IMR-90 (cell line): Measurements from ENCODE around the gene PSAP. TPM values are rescaled to one million over a fixed set of nuclear protein-coding genes. Genes with fewer than 3 reads are reported as not detected.

Source experiments
- ATAC-seq: fragments of 200-7000 bp; cut with Tn5 transposase; 2 replicates; pipeline ENCODE4 v1.9.1; 2020; ENCODE audit warnings: low read depth, mild to moderate bottlenecking, moderate library complexity
- Bru-seq: library from RNA; stranded (reverse); fragments of 400-500 nt; gene quantifications from one replicate; lab custom pipeline; 2021; lab: Mats Ljungman, UMichigan
- BruChase-seq, 2 experiments: library from RNA; stranded (reverse); fragments of 400-500 nt; gene quantifications; one replicate each; lab custom pipeline; 2021; lab: Mats Ljungman, UMichigan
- BruUV-seq: library from RNA; stranded (reverse); fragments of 400-500 nt; replicated peaks from 2 replicates; lab custom pipeline; 2021; lab: Mats Ljungman, UMichigan
- CTCF ChIA-PET: fragments of 300-600 bp; formaldehyde crosslinking; extraction: SDS; loops from one replicate; lab custom pipeline; 2021; ENCODE audit warnings: antibody characterized with exemption; lab: Yijun Ruan, JAX
- POLR2A ChIA-PET: fragments of 300-600 bp; sonication (Branson Sonifier 250); formaldehyde crosslinking; loops from one replicate; lab custom pipeline; 2022; ENCODE audit warnings: antibody characterized with exemption; ENCODE audit not compliant: unreplicated experiment; lab: Charles Lee
- DNase-seq: peaks from one replicate; pipeline ENCODE4 v3.0.0; 2013
- H2AFZ ChIP-seq: replicated peaks from 2 replicates; pipeline ENCODE3; 2013; ENCODE audit warnings: low read length, mild to moderate bottlenecking; ENCODE audit not compliant: poor library complexity
- H2AK5ac ChIP-seq: 2 replicates; pipeline ENCODE4 v1.6.1; 2013; ENCODE audit warnings: low read depth, low read length, inconsistent platforms
- H2AK9ac ChIP-seq: replicated peaks from 2 replicates; pipeline ENCODE3; 2013; ENCODE audit warnings: mild to moderate bottlenecking, low read depth, low read length, moderate library complexity; ENCODE audit not compliant: poor library complexity
- H2BK120ac ChIP-seq: 2 replicates; pipeline ENCODE4 v1.6.1; 2013; ENCODE audit warnings: low read depth, low read length, inconsistent platforms
- H2BK15ac ChIP-seq: 3 replicates; pipeline ENCODE4 v1.6.1; 2013; ENCODE audit warnings: low read depth, low read length, inconsistent platforms
- H2BK20ac ChIP-seq: 2 replicates; pipeline ENCODE4 v1.6.1; 2013; ENCODE audit warnings: low read depth, mild to moderate bottlenecking, inconsistent platforms, low read length, moderate library complexity
- H2BK5ac ChIP-seq: 2 replicates; pipeline ENCODE4 v1.6.1; 2013; ENCODE audit warnings: mild to moderate bottlenecking, low read depth, low read length, inconsistent platforms; ENCODE audit not compliant: poor library complexity, severe bottlenecking
- H3K14ac ChIP-seq: replicated peaks from 2 replicates; pipeline ENCODE4 v1.6.1; 2013; ENCODE audit warnings: low read depth, low read length, inconsistent platforms
- H3K18ac ChIP-seq: 2 replicates; pipeline ENCODE4 v1.6.1; 2013; ENCODE audit warnings: low read depth, low read length, control low read depth
- H3K23ac ChIP-seq: 2 replicates; pipeline ENCODE4 v1.6.1; 2013; ENCODE audit warnings: low read depth, low read length, inconsistent platforms
- H3K27ac ChIP-seq: 2 replicates; pipeline ENCODE4 v1.5.1; 2013; ENCODE audit warnings: mild to moderate bottlenecking, control low read depth, low read length; ENCODE audit not compliant: insufficient read depth
- H3K27me3 ChIP-seq: 2 replicates; pipeline ENCODE4 v1.6.1; 2013; ENCODE audit warnings: low read length; ENCODE audit not compliant: control insufficient read depth, insufficient read depth
- H3K36me3 ChIP-seq: 2 replicates; pipeline ENCODE4 v1.6.1; 2013; ENCODE audit warnings: low read length, mixed read lengths; ENCODE audit not compliant: control insufficient read depth, insufficient read depth
- H3K4ac ChIP-seq: 2 replicates; pipeline ENCODE4 v1.6.1; 2013; ENCODE audit warnings: low read depth, low read length, inconsistent platforms
- H3K4me1 ChIP-seq: 2 replicates; pipeline ENCODE4 v1.6.1; 2013; ENCODE audit warnings: low read length, mixed read lengths; ENCODE audit not compliant: control insufficient read depth, insufficient read depth
- H3K4me2 ChIP-seq: 2 replicates; pipeline ENCODE4 v1.6.1; 2013; ENCODE audit warnings: low read depth, mild to moderate bottlenecking, control low read depth, low read length, moderate library complexity
- H3K4me3 ChIP-seq: 2 replicates; pipeline ENCODE4 v1.5.1; 2013; ENCODE audit warnings: low read depth, mild to moderate bottlenecking, control low read depth, low read length, moderate library complexity; ENCODE audit not compliant: insufficient read depth
- H3K56ac ChIP-seq: 2 replicates; pipeline ENCODE4 v1.6.1; 2013; ENCODE audit warnings: low read length, inconsistent platforms; ENCODE audit not compliant: insufficient read depth; ENCODE audit errors: extremely low read depth
- H3K79me1 ChIP-seq, 2 experiments: 2 replicates each; pipeline ENCODE4 v1.6.1; 2013; ENCODE audit warnings: low read length in 2 of 2, inconsistent platforms in 1 of 2, low read depth in 1 of 2
- H3K9ac ChIP-seq: 2 replicates; pipeline ENCODE4 v1.6.1; 2013; ENCODE audit warnings: low read depth, low read length, control low read depth
- H3K9me1 ChIP-seq: 2 replicates; pipeline ENCODE4 v1.6.1; 2013; ENCODE audit warnings: low read length, inconsistent platforms; ENCODE audit not compliant: insufficient read depth
- H3K9me3 ChIP-seq: 2 replicates; pipeline ENCODE4 v1.6.1; 2013; ENCODE audit warnings: low read length; ENCODE audit not compliant: control insufficient read depth, insufficient read depth
- H4K20me1 ChIP-seq: 2 replicates; pipeline ENCODE4 v1.6.1; 2013; ENCODE audit warnings: low read length, inconsistent platforms; ENCODE audit not compliant: insufficient read depth
- H4K5ac ChIP-seq: 2 replicates; pipeline ENCODE4 v1.6.1; 2013; ENCODE audit warnings: mild to moderate bottlenecking, low read depth, low read length, control low read depth
- H4K8ac ChIP-seq, 2 experiments: 2 replicates each; pipeline ENCODE4 v1.6.1; 2013; ENCODE audit warnings: low read depth in 2 of 2, low read length in 2 of 2, control low read depth in 1 of 2, inconsistent platforms in 1 of 2
- H4K91ac ChIP-seq: 2 replicates; pipeline ENCODE4 v1.6.1; 2013; ENCODE audit warnings: low read depth, low read length, inconsistent platforms; ENCODE audit not compliant: insufficient read depth
- CEBPB ChIP-seq: IDR thresholded peaks from 2 replicates; pipeline ENCODE4 v1.6.1; 2012; ENCODE audit warnings: low read depth, low read length, improper control_type of control experiment
- CHD1 ChIP-seq: IDR thresholded peaks from 2 replicates; pipeline ENCODE4 v1.6.1; 2012; ENCODE audit warnings: low read depth, low read length, improper control_type of control experiment
- CTCF ChIP-seq: conservative IDR thresholded peaks from 2 replicates; pipeline ENCODE4 v1.5.1; 2012; ENCODE audit warnings: mild to moderate bottlenecking, low read depth, low read length, improper control_type of control experiment
- FOS ChIP-seq: fragments of 150-350 bp; IDR thresholded peaks from 2 replicates; pipeline ENCODE4 v1.6.1; 2016; ENCODE audit warnings: low read depth, low read length
- MAFK ChIP-seq: IDR thresholded peaks from 2 replicates; pipeline ENCODE4 v1.6.1; 2012; ENCODE audit warnings: low read depth, low read length, improper control_type of control experiment
- MAZ ChIP-seq: IDR thresholded peaks from 2 replicates; pipeline ENCODE4 v1.6.1; 2012; ENCODE audit warnings: low read depth, mild to moderate bottlenecking, low read length, improper control_type of control experiment, moderate library complexity, borderline replicate concordance
- MXI1 ChIP-seq: IDR thresholded peaks from 2 replicates; pipeline ENCODE4 v1.6.1; 2012; ENCODE audit warnings: low read depth, mild to moderate bottlenecking, low read length, moderate library complexity, borderline replicate concordance
- NFE2L2 ChIP-seq: fragments of 150-350 bp; IDR thresholded peaks from 2 replicates; pipeline ENCODE4 v1.6.1; 2016; ENCODE audit warnings: low read depth, mild to moderate bottlenecking, low read length
- POLR2A ChIP-seq: IDR thresholded peaks from 2 replicates; pipeline ENCODE4 v1.6.1; 2012; ENCODE audit warnings: mild to moderate bottlenecking, low read depth, low read length
- RAD21 ChIP-seq: IDR thresholded peaks from 2 replicates; pipeline ENCODE4 v1.6.1; 2012; ENCODE audit warnings: low read length, improper control_type of control experiment
- RCOR1 ChIP-seq: IDR thresholded peaks from 2 replicates; pipeline ENCODE4 v1.6.1; 2012; ENCODE audit warnings: mild to moderate bottlenecking, low read length, improper control_type of control experiment; ENCODE audit not compliant: insufficient replicate concordance
- SMC3 ChIP-seq: fragments of 150-350 bp; IDR thresholded peaks from 2 replicates; pipeline ENCODE4 v1.6.1; 2016; ENCODE audit warnings: low read depth, mild to moderate bottlenecking, antibody characterized with exemption, low read length, moderate library complexity
- USF2 ChIP-seq: fragments of 150-350 bp; IDR thresholded peaks from 2 replicates; pipeline ENCODE4 v1.6.1; 2017; ENCODE audit warnings: mild to moderate bottlenecking, antibody characterized with exemption, low read length, low read depth
- WGBS, 2 experiments: methylation state at CpG; one replicate each; pipeline versions ENCODE4 v1.1.5 to v1.1.7; 2013; ENCODE audit warnings: missing lambda C conversion rate in 2 of 2; ENCODE audit not compliant: insufficient read length in 1 of 2; ENCODE audit errors: extremely low coverage in 2 of 2; 5-methylcytosine and 5-hydroxymethylcytosine counted together
- dilution Hi-C: fragments of 300-500 bp; cut with HindIII; formaldehyde crosslinking; loops from one replicate; pipeline ENCODE4 v1.14.3; 2018; ENCODE audit warnings: low sequenced_read_pairs; ENCODE audit not compliant: unreplicated experiment
- in situ Hi-C: fragments of 300-500 bp; cut with MboI; formaldehyde crosslinking; loops from 3 replicates; pipeline ENCODE4 v1.14.3; 2019; ENCODE audit warnings: low sequenced_read_pairs, inconsistent platforms, mixed read lengths
- intact Hi-C: fragments of 100-400 bp; cut with micrococcal nuclease; formaldehyde crosslinking; loops from 2 replicates; pipeline ENCODE4 v1.10.0; 2022
- long read RNA-seq: library from polyadenylated mRNA; unstranded; transcript quantifications from one replicate; pipeline ENCODE4 v2.0.0, GENCODE V29; 2021; ENCODE audit not compliant: unreplicated experiment
- polyA plus RNA-seq, 3 experiments: library from polyadenylated mRNA; depleted of rRNA; stranded (reverse); fragments of >200 nt; gene quantifications; 2 replicates each; pipeline ENCODE4 v1.2.3, GENCODE V29; 2012; ENCODE audit warnings: low replicate concordance in 1 of 3
- total RNA-seq: library from RNA; depleted of rRNA; stranded (reverse); fragments of >200 nt; gene quantifications from 2 replicates; pipeline ENCODE4 v1.2.3, GENCODE V29; 2012; rRNA removed

PSAP gene
- 216 and 221 TPM in 2 replicates for total RNA-seq
- 876 TPM in 2 replicates for polyA plus RNA-seq (2012; rRNA removed)
- 905 and 937 TPM in 2 replicates for polyA plus RNA-seq (2012; cell fraction: cytosol; rRNA removed)
- 546 and 844 TPM in 2 replicates for polyA plus RNA-seq (2012; cell fraction: nucleus; rRNA removed; ENCODE audit: low replicate concordance)
- Bru-seq, nascent RNA = percentile 90 among the genes with signal in this experiment
- percentile 93 among the genes with signal in this experiment for BruChase-seq, experiment 1, labeled RNA remaining after a 6-hour chase
- percentile 91 among the genes with signal in this experiment for BruChase-seq, experiment 2, labeled RNA remaining after a 2-hour chase
- long read RNA-seq, transcript PSAP-202 (14 exons, 2,872 nt) = major isoform, 555 of 1,893 reads
- long read RNA-seq, transcript PSAP-201 (14 exons, 2,830 nt) = minor isoform, 10 of 1,893 reads
- long read RNA-seq, partial matches to known transcripts = 366 of 1,893 reads
- long read RNA-seq, other reads (novel, unspliced or antisense) = 962 of 1,893 reads

- 0% methylated on average over 18 of the region's 49 CpGs; no CpG with 5 or more reads in 1 of the 2 experiments for WGBS, 2 experiments
- Histone ChIP-seq H3K9me3 (no peaks in the 10 kb centered on the region), H4K91ac (peak within 1 kb of the TSS; percentile 91), H3K79me1 (peaks cover 11 to 46% of the 10 kb centered on the region in 2 experiments), H3K18ac (peak within 1 kb of the TSS; percentile 83), H3K9me1 (peaks cover 6% of the 10 kb centered on the region), H2AK9ac (peak within 1 kb of the TSS; percentile 98), H2BK120ac (peak within 1 kb of the TSS; percentile 75), H4K20me1 (peaks cover 44% of the 10 kb centered on the region), H3K4me3 (peak within 1 kb of the TSS; percentile 82), H2BK20ac (no peak within 1 kb of the TSS; the same call in 1 of the 2 replicates), H3K4me2 (peak within 1 kb of the TSS; percentile 91), H3K23ac (peak within 1 kb of the TSS; percentile 94), H3K56ac (peak within 1 kb of the TSS; percentile 71; the same call in 1 of the 2 replicates), H2AFZ (peak within 1 kb of the TSS; percentile 94), H4K8ac (peak within 1 kb of the TSS; percentile 70 to 84), H3K4me1 (peaks cover 9% of the 10 kb centered on the region), H3K4ac (peak within 1 kb of the TSS; percentile 92), H2AK5ac (peak within 1 kb of the TSS; percentile 92), H3K9ac (peak within 1 kb of the TSS; percentile 95), H3K14ac (peak within 1 kb of the TSS; percentile 96), H3K27ac (peak within 1 kb of the TSS; percentile 94), H2BK5ac (peak within 1 kb of the TSS; percentile 96), H4K5ac (peak within 1 kb of the TSS; percentile 85), H3K36me3 (no peaks in the 10 kb centered on the region), H3K27me3 (no peaks in the 10 kb centered on the region), H2BK15ac (peak within 1 kb of the TSS; percentile 56; the same call in 2 of the 3 replicates)
- ChIA-PET CTCF (interaction anchor here (0.5 to 2.0 kb wide), 3 partner anchors 16 to 149 kb away, joined by 3 to 7 read pairs (median 3); no protein-coding TSS in a partner anchor), POLR2A (interaction anchor here (0.5 to 1.6 kb wide), 5 partner anchors 10 to 84 kb away, joined by 3 to 8 read pairs (median 5); no protein-coding TSS in a partner anchor)
- DNase-seq (peak; percentile 97), ATAC-seq (peak; percentile 99)
- no TSS peak for BruUV-seq
- dilution Hi-C loops = no loop called here
- intact Hi-C loops = loop anchor here (1.0 kb wide), 1 partner anchor 11 kb away; no protein-coding TSS in a partner anchor
- in situ Hi-C loops = no loop called here
- TF ChIP-seq POLR2A (peak; percentile 97), SMC3 (no peak), FOS (peak; percentile 65), NFE2L2 (no peak), USF2 (peak; percentile 91), RAD21 (no peak), CEBPB (no peak), CHD1 (no peak), MAFK (peak; percentile 56), MXI1 (peak; percentile 67; the same call in 1 of the 2 replicates), RCOR1 (no peak), MAZ (peak; percentile 92; the same call in 1 of the 2 replicates), CTCF (no peak; the same call in 1 of the 2 replicates)
Observed at GRCh38 chr10:71850743-71851464, at the start of gene PSAP. TSS of gene PSAP (minus strand) at chr10:71851251. CDS start at chr10:71851221, 30 bp downstream.
